Esophagus muscularis mucosa (tissue), 4 donors: ENCODE measurements around the gene TMEM80.
A peak's percentile ranks its signal among the peaks of the same experiment; 100 is the strongest.

Source experiments
- EP300 ChIP-seq: sonication (generic); formaldehyde crosslinking; IDR thresholded peaks from one replicate; pipeline ENCODE4 v1.6.1; 2017; ENCODE audit warnings: antibody characterized with exemption
- POLR2AphosphoS5 ChIP-seq, 2 donors: sonication (generic); formaldehyde crosslinking; IDR thresholded peaks; one replicate each; pipeline ENCODE4 v1.6.1; 2017; ENCODE audit warnings: antibody characterized with exemption in 2 of 2
- TF ChIP-seq, protein P1 (sequence below), 3 experiments: fragments of 200-600 bp in 2 of 3; fragments of 450-650 bp in 1 of 3; sonication (generic) in 2 of 3; IDR thresholded peaks; one replicate each; pipeline ENCODE4 v1.5.1; 2017 to 2019; ENCODE audit warnings: antibody characterized with exemption in 3 of 3, mild to moderate bottlenecking in 2 of 3, moderate library complexity in 1 of 3

DNA sequence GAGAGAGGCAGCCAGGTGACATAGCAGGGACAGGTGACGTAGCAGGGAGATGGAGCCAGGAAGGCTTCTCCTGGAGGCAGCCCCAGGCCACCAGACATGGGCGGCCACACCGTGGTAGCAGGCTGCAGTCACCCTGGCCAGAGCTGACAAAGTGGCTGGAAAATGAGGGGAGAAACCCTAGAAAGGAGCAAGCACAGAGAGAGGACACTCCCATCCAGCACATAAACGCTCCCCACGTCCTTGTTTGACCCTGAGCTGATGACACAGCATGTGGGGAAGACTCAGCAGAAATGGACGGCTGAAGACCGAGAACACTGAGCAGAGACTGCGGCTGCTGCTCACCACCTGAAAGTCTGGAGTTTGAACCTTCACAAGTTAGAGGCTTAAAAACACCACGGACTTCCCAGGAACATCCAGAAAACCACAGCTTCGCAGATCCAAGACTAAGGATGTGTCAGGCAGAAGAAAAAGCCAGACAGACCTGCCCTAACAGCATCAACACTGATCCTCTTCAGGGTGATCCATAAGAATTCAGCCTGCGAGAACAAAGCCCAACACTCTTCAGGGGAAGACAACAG is 29.8 kb upstream of the TMEM80 start:
- TF ChIP-seq POLR2AphosphoS5 (IDR thresholded peaks at IDR 0.05) (peak in 1 of 2 donors; percentile 40), EP300 (no peak)
- TF ChIP-seq, protein P1, sequence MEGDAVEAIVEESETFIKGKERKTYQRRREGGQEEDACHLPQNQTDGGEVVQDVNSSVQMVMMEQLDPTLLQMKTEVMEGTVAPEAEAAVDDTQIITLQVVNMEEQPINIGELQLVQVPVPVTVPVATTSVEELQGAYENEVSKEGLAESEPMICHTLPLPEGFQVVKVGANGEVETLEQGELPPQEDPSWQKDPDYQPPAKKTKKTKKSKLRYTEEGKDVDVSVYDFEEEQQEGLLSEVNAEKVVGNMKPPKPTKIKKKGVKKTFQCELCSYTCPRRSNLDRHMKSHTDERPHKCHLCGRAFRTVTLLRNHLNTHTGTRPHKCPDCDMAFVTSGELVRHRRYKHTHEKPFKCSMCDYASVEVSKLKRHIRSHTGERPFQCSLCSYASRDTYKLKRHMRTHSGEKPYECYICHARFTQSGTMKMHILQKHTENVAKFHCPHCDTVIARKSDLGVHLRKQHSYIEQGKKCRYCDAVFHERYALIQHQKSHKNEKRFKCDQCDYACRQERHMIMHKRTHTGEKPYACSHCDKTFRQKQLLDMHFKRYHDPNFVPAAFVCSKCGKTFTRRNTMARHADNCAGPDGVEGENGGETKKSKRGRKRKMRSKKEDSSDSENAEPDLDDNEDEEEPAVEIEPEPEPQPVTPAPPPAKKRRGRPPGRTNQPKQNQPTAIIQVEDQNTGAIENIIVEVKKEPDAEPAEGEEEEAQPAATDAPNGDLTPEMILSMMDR (IDR thresholded peaks at IDR 0.05): no peak
